Ureter (tissue), 1 donor: ENCODE data around the gene ADRA2C. TPM values are rescaled to one million over a fixed set of nuclear protein-coding genes. Genes with fewer than 3 reads are reported as not detected.

Experiments
- DNase-seq: peaks from one replicate; pipeline ENCODE4 v3.0.0-alpha.2; 2020; ENCODE audit warnings: low spot score
- total RNA-seq: library from RNA; stranded (reverse); gene quantifications from one replicate; pipeline ENCODE4 v1.2.4, GENCODE V29; 2023
- donor health status: DM: yes; HTN: yes; CAD: no.

ADRA2C gene
- total RNA-seq, 1 donor from 2014 or later: 18.4 TPM

GRCh38 chr4:3733195-3733594 is 33.0 kb upstream of the ADRA2C start:
- DNase-seq: no peak

GRCh38 chr4:3735196-3735595 is 31.0 kb upstream of the ADRA2C start:
- DNase-seq: no peak

- DNase-seq: no peak
Measured at GRCh38 chr4:3736290-3736689, 29.9 kb upstream of the ADRA2C start.

DNA sequence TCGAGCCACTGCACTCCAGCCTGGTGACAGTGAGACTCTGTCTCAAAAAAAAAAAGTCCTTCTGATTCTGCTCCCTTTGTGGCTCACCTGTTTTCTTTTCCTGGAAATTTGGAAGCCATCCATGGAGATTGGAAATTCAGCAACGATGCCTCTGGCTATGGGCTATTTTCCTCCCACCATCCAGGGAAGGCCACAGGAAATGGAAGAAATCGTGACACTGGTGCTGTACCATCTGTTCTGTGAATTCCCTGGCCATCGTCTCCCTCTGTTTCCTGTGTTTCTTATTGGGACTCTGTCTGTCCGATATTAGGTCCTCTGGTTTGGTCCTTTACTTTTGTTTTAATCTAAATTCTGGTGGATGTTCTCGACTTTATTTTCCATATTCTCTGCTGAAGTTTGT is 29.4 kb upstream of the ADRA2C start:
- DNase-seq: no peak

DNA sequence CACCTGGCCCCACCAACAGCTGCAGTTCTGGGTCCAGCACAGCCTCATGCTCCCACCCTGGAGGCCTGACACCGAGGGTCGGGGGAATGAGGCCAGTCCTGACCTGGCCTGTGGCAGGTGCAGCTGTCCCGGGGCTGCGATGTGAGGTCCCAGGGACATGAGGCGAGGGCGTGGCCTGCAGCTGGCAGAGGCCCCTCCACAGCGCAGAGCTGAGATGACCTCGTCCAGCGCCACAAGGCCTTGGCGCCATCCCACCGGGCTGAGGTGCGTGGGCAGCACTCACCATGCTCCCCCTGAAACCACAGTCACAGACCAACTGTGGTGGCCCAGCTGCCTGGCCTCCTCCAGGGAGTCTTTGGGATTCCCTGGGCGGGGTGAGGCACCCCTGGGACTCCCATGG is 26.6 kb upstream of the ADRA2C start:
- DNase-seq: no peak

DNA sequence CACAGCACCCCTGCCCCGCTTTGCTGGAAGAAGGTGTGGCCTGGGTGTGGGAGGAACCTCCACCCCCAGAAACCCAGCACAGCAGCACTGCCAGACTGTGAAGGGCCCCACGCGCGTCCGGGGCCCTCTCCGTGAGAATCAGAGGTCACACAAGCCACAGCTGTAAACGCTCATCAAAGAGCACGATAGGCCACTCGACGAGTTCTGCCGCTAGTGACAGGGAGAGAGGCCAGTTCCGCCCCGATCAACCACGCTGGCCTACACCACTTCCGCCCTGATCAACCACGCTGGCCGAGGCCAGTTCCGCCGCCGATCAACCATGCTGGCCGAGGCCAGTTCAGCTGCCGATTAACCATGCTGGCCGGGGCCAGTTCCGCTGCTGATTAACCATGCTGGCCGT is 25.9 kb upstream of the ADRA2C start:
- DNase-seq: no peak

DNA sequence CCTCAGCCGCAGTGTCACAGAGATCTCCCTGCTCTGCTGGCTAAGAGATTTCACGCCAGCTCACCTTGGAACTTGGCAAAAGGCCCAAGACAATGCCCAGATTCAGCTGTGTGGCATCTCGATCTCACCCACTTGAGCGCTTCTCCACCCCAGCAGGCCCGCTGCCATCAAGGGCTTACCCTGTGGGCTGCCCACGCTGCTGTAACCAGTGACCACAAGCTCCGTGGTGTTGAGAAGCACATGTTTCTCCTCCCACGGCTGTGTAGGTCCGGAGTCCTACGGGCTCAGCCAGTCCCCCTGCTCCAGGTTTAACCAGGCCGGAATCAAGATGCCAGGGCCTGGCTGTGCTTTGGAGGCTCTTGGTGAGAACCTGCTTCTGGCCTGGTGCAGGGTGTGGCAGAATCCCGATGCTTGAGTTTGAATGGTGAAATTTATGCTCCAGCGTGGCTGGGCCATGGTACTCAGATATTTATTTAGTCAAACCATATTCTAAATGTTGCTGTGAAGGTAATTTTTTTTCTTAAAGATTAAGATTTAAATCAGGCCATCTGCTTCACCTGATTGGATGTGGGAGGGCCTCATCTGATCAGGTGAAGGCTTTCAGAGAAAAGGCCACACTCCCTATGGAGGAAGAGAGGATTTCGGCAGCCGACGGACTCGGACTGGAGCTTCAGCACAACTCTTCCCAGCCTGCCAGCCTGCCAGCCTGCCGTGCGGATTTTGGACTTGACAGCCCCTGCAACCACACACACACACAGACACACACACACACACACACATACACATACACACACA is 24.8 kb upstream of the ADRA2C start:
- no peak for DNase-seq

- DNase-seq: no peak
Measured at GRCh38 chr4:3742610-3743009, 23.6 kb upstream of the ADRA2C start.

DNA sequence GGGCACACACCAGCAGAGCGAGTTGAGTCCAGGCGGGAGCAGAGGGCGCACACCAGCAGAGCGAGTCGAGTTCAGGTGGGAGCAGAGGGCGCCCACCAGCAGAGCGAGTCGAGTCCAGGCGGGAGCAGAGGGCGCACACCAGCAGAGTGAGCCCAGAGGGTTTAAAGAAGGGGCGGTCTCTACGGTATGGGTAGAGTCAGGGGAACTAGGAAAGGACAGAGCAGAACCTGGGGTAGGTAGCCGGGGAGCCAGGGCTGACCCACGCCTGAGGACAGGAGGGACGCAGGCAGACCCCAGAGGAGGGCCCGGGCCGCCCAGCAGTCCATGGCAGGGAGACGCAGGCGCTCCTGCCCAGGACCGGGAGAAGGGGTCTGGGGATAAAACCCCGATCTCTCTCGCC is 22.0 kb upstream of the ADRA2C start:
- no peak for DNase-seq

- no peak for DNase-seq
Measured at GRCh38 chr4:3744901-3745300, 21.3 kb upstream of the ADRA2C start.

GRCh38 chr4:3745886-3746656 is 20.1 kb upstream of the ADRA2C start:
- DNase-seq: no peak

GRCh38 chr4:3746701-3747580 is 19.2 kb upstream of the ADRA2C start:
- DNase-seq: no peak

- no peak for DNase-seq
Measured at GRCh38 chr4:3747581-3747904, 18.6 kb upstream of the ADRA2C start.

DNA sequence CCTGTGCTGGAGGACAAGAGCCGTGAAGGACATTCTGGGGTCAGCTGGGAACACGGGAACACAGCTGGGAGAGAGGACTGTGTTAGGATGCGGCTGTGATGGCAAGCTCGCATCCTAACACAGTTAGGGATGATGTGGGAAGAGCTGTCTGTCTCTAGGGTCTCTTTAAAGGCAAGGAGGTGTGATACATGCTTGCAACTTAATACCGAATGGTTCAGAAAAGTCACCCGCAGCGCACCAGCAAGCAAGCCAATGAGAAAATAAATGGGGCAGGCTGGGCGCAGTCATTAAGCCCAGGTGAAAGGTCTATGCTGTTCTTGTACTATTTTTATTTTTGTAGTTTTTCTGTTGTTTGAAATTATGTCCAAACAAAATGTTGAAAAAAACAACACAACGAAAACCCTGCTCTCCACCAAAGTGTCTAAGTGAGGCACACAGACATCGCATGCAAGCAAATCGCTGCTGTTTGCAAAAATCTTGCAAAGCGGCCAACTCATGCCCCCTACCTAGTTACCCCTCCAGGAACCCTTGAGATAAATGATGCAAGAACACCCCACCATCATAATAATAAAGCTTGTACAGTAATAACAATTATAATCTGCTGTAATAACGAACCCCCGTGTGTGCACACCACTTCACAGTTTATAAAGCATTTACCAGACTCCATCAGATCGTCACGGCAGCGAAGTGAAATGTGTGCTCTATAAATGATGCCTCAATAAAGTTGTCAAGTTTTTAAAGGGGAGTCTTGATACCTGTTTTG is 17.9 kb upstream of the ADRA2C start:
- no peak for DNase-seq

- no peak for DNase-seq
Measured at GRCh38 chr4:3749081-3749480, 17.1 kb upstream of the ADRA2C start.

- no peak for DNase-seq
Measured at GRCh38 chr4:3750334-3750733, 15.9 kb upstream of the ADRA2C start.

- no peak for DNase-seq
Measured at GRCh38 chr4:3752022-3752421, 14.2 kb upstream of the ADRA2C start.

- DNase-seq: no peak
Measured at GRCh38 chr4:3753726-3754412, 12.3 kb upstream of the ADRA2C start.

DNA sequence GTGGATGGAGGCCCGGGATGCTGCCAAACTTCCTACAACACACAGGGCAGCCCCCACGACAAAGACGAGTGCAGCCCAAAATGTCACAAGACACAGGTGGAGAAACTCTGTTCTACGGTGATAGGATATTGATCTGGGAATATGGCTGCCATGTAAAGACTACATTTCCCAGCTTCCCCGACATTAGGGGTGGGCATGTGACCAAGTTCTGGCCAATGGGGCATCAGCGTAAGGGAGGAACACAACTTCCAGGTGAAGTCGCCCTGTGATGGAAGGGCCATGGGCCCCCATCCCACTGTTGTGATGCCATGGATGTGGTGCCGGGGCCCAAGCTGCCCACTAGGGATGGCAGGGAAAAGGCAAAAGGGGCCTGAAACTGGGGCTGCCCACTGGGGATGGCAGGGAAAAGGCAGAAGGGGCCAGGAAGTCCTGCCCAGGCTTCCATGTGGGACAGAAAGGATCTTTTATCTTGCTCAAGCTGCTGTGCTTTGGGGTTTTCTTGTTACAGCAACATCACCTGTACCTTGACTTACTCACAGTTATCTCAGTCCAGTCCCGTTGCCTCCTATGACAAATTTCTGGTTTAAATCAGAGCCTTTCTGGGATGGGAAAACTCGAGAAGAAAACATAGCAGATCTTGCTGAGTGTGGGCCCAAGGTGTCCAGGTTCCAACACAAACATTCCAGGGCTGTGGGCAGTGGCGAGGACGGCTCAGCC is 9.7 kb upstream of the ADRA2C start:
- no peak for DNase-seq

GRCh38 chr4:3759236-3759635 is 6.9 kb upstream of the ADRA2C start:
- no peak for DNase-seq
